IMR-90 (cell line): ENCODE measurements around the gene FAM199X.

Experiments
- BHLHE40 ChIP-seq: fragments of 150-350 bp; IDR thresholded peaks from 2 replicates; pipeline ENCODE4 v1.6.1; 2016; ENCODE audit warnings: mild to moderate bottlenecking, low read depth, low read length
- CEBPB ChIP-seq: IDR thresholded peaks from 2 replicates; pipeline ENCODE4 v1.6.1; 2012; ENCODE audit warnings: low read depth, low read length, improper control_type of control experiment
- CHD1 ChIP-seq: IDR thresholded peaks from 2 replicates; pipeline ENCODE4 v1.6.1; 2012; ENCODE audit warnings: low read depth, low read length, improper control_type of control experiment
- FOS ChIP-seq: fragments of 150-350 bp; IDR thresholded peaks from 2 replicates; pipeline ENCODE4 v1.6.1; 2016; ENCODE audit warnings: low read depth, low read length
- MAZ ChIP-seq: IDR thresholded peaks from 2 replicates; pipeline ENCODE4 v1.6.1; 2012; ENCODE audit warnings: low read depth, mild to moderate bottlenecking, low read length, improper control_type of control experiment, moderate library complexity, borderline replicate concordance
- MXI1 ChIP-seq: IDR thresholded peaks from 2 replicates; pipeline ENCODE4 v1.6.1; 2012; ENCODE audit warnings: low read depth, mild to moderate bottlenecking, low read length, moderate library complexity, borderline replicate concordance
- NFE2L2 ChIP-seq: fragments of 150-350 bp; IDR thresholded peaks from 2 replicates; pipeline ENCODE4 v1.6.1; 2016; ENCODE audit warnings: low read depth, mild to moderate bottlenecking, low read length
- POLR2A ChIP-seq: IDR thresholded peaks from 2 replicates; pipeline ENCODE4 v1.6.1; 2012; ENCODE audit warnings: mild to moderate bottlenecking, low read depth, low read length
- RAD21 ChIP-seq: IDR thresholded peaks from 2 replicates; pipeline ENCODE4 v1.6.1; 2012; ENCODE audit warnings: low read length, improper control_type of control experiment
- RCOR1 ChIP-seq: IDR thresholded peaks from 2 replicates; pipeline ENCODE4 v1.6.1; 2012; ENCODE audit warnings: mild to moderate bottlenecking, low read length, improper control_type of control experiment; ENCODE audit not compliant: insufficient replicate concordance
- RFX5 ChIP-seq: IDR thresholded peaks from 2 replicates; pipeline ENCODE4 v1.8.0; 2012; ENCODE audit warnings: low read depth, mild to moderate bottlenecking, low read length, moderate library complexity
- SMC3 ChIP-seq: fragments of 150-350 bp; IDR thresholded peaks from 2 replicates; pipeline ENCODE4 v1.6.1; 2016; ENCODE audit warnings: low read depth, mild to moderate bottlenecking, antibody characterized with exemption, low read length, moderate library complexity
- TF ChIP-seq, protein P1 (sequence below): conservative IDR thresholded peaks from 2 replicates; pipeline ENCODE4 v1.5.1; 2012; ENCODE audit warnings: mild to moderate bottlenecking, low read depth, low read length, improper control_type of control experiment
- TF ChIP-seq, protein P2 (sequence below): fragments of 150-350 bp; IDR thresholded peaks from 2 replicates; pipeline ENCODE4 v1.6.1; 2017; ENCODE audit warnings: mild to moderate bottlenecking, antibody characterized with exemption, low read length, low read depth

DNA sequence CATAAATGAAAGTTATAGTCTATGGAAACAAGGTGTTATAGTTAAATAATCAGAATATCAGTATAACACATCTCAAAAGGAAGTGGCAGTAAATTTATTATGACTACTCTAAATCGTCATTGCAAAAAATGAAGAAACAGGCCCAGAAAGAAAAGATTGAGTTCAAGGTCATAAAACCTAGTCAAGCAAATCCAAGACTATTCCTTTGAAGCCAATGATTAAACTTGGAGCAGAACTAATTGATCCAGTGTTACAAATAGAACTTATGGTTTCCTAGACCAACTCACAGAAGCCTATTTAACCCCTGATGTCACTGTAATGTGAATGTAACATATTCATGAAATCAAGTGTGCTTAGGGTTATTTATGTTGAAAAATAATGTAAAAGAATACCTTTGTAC, 1.9 kb downstream of the FAM199X start:
- TF ChIP-seq, protein P1, sequence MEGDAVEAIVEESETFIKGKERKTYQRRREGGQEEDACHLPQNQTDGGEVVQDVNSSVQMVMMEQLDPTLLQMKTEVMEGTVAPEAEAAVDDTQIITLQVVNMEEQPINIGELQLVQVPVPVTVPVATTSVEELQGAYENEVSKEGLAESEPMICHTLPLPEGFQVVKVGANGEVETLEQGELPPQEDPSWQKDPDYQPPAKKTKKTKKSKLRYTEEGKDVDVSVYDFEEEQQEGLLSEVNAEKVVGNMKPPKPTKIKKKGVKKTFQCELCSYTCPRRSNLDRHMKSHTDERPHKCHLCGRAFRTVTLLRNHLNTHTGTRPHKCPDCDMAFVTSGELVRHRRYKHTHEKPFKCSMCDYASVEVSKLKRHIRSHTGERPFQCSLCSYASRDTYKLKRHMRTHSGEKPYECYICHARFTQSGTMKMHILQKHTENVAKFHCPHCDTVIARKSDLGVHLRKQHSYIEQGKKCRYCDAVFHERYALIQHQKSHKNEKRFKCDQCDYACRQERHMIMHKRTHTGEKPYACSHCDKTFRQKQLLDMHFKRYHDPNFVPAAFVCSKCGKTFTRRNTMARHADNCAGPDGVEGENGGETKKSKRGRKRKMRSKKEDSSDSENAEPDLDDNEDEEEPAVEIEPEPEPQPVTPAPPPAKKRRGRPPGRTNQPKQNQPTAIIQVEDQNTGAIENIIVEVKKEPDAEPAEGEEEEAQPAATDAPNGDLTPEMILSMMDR: no peak
- TF ChIP-seq CHD1 (no peak), POLR2A (no peak), RAD21 (no peak), RFX5 (no peak), MXI1 (no peak), NFE2L2 (no peak), RCOR1 (no peak), FOS (no peak), SMC3 (no peak), CEBPB (no peak), MAZ (no peak), BHLHE40 (no peak)
- TF ChIP-seq, protein P2, sequence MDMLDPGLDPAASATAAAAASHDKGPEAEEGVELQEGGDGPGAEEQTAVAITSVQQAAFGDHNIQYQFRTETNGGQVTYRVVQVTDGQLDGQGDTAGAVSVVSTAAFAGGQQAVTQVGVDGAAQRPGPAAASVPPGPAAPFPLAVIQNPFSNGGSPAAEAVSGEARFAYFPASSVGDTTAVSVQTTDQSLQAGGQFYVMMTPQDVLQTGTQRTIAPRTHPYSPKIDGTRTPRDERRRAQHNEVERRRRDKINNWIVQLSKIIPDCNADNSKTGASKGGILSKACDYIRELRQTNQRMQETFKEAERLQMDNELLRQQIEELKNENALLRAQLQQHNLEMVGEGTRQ: no peak
